K562 (cell line): Measurements from ENCODE around the gene ARHGAP24.

Experiments
- CTCF ChIP-seq, 3 experiments: IDR thresholded peaks in 2 of 3; conservative IDR thresholded peaks in 1 of 3; 2 replicates each; pipeline ENCODE4 v1.5.1; 2011 to 2012; ENCODE audit warnings: low read length in 3 of 3, mild to moderate bottlenecking in 3 of 3, control low read depth in 2 of 3, improper control_type of control experiment in 1 of 3, inconsistent platforms in 1 of 3, low read depth in 1 of 3, mixed read lengths in 1 of 3, moderate library complexity in 1 of 3; ENCODE audit not compliant: insufficient read depth in 2 of 3
- NR2F6 ChIP-seq: fragments of 450-650 bp; formaldehyde crosslinking; IDR thresholded peaks from 2 replicates; pipeline ENCODE4 v1.4.0; 2020; ENCODE audit warnings: mild to moderate bottlenecking
- ZNF695 ChIP-seq: fragments of 450-650 bp; formaldehyde crosslinking; IDR thresholded peaks from 2 replicates; pipeline ENCODE4 v1.4.0; 2020; ENCODE audit warnings: mild to moderate bottlenecking, moderate library complexity
- ZNF717 ChIP-seq: fragments of 250-450 bp; sonication (Bioruptor Pico); IDR thresholded peaks from 2 replicates; pipeline ENCODE4 v1.5.0; 2021
- ZZZ3 ChIP-seq: fragments of 450-650 bp; IDR thresholded peaks from 2 replicates; pipeline ENCODE4 v1.6.1; 2016; ENCODE audit warnings: antibody characterized with exemption, mild to moderate bottlenecking, moderate library complexity

- TF ChIP-seq NR2F6 (CRISPR knock-in tag), result no peak
- TF ChIP-seq ZZZ3, result no peak
- no peak for TF ChIP-seq ZNF717
- no peak for TF ChIP-seq ZNF695 (CRISPR knock-in tag)
- no peak for TF ChIP-seq CTCF (IDR thresholded peaks at IDR 0.05 in 2 of 3, conservative IDR thresholded peaks at IDR 0.05 in 1 of 3; ENCODE audit: insufficient read depth in 2 of 3, low read depth in 1 of 3, low read length in 3 of 3)
Measured at GRCh38 chr4:85970535-85970934, 495.6 kb downstream of the ARHGAP24 start.
